Measurements from ENCODE around the gene SCAP. TPM values are rescaled to one million over a fixed set of nuclear protein-coding genes. Genes with fewer than 3 reads are reported as not detected.
A peak's percentile ranks its signal among the peaks of the same experiment; 100 is the strongest.

Gene SCAP
- total and polyA plus RNA-seq, 8 donors, result 52.8 to 84.3 (median 58.9) TPM

DNA sequence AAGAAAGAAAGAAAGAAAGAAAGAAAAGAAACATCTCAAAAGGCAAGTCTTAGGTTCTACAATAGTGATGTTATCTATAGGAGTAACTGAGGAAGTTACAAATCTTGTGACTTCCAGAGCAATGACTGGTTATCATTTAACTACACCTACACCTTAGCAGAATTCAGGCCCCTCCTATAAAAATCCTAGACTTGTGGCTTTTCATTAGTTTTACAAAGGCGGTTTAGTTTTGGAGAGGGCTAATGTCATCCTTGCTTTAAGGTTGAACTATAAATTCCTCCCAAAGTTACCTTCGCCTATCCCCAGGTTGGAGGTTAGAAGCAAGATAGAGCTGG is 4.1 kb upstream of the SCAP start:
- Histone ChIP-seq H3K9me3 (no peaks in the 10 kb centered on the region), H3K4me1 (peaks cover 0 to 15% of the 10 kb centered on the region in 2 donors), H3K4me3 (no peak overlapping the region), H3K27ac (no peak overlapping the region), H3K27me3 (no peaks in the 10 kb centered on the region), H3K36me3 (no peaks in the 10 kb centered on the region)
- intact Hi-C loops (cut with DNase I), result loop anchor here (5.0 to 10.0 kb wide), 2 partner anchors 55 to 57 kb away; no protein-coding TSS in a partner anchor
- TF ChIP-seq, protein P1, sequence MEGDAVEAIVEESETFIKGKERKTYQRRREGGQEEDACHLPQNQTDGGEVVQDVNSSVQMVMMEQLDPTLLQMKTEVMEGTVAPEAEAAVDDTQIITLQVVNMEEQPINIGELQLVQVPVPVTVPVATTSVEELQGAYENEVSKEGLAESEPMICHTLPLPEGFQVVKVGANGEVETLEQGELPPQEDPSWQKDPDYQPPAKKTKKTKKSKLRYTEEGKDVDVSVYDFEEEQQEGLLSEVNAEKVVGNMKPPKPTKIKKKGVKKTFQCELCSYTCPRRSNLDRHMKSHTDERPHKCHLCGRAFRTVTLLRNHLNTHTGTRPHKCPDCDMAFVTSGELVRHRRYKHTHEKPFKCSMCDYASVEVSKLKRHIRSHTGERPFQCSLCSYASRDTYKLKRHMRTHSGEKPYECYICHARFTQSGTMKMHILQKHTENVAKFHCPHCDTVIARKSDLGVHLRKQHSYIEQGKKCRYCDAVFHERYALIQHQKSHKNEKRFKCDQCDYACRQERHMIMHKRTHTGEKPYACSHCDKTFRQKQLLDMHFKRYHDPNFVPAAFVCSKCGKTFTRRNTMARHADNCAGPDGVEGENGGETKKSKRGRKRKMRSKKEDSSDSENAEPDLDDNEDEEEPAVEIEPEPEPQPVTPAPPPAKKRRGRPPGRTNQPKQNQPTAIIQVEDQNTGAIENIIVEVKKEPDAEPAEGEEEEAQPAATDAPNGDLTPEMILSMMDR (IDR thresholded peaks at IDR 0.05), result no peak
- ATAC-seq (no peak), DNase-seq (no peak)

DNA sequence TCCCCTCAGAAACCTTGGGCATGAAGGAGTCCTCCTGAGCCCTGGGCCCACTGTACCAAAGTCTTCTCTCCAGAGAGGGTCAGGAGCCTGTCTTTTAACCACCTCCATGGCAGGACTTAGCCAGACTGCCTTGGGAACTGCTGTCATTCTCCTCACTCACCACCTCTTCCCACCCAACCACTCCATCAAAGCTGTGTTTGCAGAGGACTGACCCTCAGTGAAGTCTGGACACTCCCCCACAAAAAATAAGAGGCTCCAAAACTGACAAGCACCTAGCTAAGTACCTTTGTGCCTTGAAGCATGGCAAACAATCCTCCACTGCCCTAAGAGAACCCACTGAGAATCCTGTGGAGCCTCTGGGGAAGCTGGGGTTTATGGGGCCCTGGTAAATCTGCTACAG is 2.3 kb upstream of the SCAP start:
- Histone ChIP-seq H3K4me1 (peaks cover 0 to 29% of the 10 kb centered on the region in 2 donors), H3K27ac (no peak overlapping the region), H3K36me3 (no peaks in the 10 kb centered on the region), H3K4me3 (no peak overlapping the region), H3K9me3 (no peaks in the 10 kb centered on the region), H3K27me3 (no peaks in the 10 kb centered on the region)
- ATAC-seq, result no peak
- TF ChIP-seq, protein P1 (IDR thresholded peaks at IDR 0.05), result no peak
- DNase-seq, result no peak
- intact Hi-C loops (cut with DNase I), result loop anchor here (5.0 to 10.0 kb wide), 2 partner anchors 53 to 56 kb away; no protein-coding TSS in a partner anchor

DNA sequence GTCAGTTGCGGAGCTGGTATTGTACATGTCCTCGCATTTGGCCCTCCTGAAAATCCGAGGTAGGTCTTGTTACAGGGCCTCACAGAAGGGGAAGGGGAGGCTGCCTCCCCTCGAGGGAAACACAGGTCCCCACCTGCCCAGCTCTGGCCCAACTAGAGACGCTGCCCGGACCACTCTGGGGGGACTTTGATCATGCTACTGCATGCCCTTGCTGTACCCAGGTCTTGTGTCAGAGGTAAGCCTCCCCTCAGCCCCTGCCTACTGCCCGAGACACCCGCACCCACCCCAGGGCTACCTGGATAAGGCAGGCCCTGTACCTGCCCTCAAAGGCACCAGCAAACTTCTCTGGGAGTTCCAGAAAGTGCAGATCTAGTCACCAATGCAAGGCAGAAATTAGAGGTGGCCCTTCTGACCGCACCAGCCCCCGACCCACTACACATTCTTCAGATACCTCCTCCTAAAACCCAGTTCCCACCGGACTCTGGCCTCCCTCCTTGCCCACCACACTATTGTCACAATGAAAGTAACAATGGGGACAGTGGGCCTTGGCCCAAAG is 981 bp upstream of the SCAP start:
- intact Hi-C loops (cut with DNase I), result loop anchor here (5.0 to 10.0 kb wide), 2 partner anchors 52 to 54 kb away; no protein-coding TSS in a partner anchor
- Histone ChIP-seq H3K4me1 (peaks cover 0 to 29% of the 10 kb centered on the region in 2 donors), H3K27me3 (no peaks in the 10 kb centered on the region), H3K4me3 (peak overlapping the region in 1 of 2 donors; percentile 92), H3K36me3 (no peaks in the 10 kb centered on the region), H3K27ac (no peak overlapping the region), H3K9me3 (no peaks in the 10 kb centered on the region)
- DNase-seq, result no peak
- TF ChIP-seq, protein P1 (IDR thresholded peaks at IDR 0.05), result no peak
- no peak for ATAC-seq

DNA sequence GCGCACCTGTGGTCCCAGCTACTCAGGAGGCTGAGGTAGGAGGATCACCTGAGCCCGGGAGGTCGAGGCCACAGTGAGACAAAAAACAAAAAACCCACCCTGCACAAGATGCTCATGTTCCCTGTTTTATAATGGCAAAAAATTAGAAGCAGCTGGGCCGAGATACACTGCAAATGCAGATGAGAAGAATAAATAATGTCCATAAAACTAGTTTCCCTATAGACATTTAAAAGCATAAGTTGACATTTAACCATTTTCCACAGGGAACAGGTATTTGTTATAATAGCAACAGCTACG is 537 bp upstream of the SCAP start:
- H3K4me1 ChIP-seq, result peaks cover 0 to 29% of the 10 kb centered on the region in 2 donors
- peak overlapping the region; percentile 65 to 81 for H3K27ac ChIP-seq
- no peaks in the 10 kb centered on the region for H3K9me3 ChIP-seq
- no peaks in the 10 kb centered on the region for H3K27me3 ChIP-seq
- TF ChIP-seq, protein P1 (IDR thresholded peaks at IDR 0.05), result no peak
- no peak for DNase-seq
- ATAC-seq, result no peak
- no peaks in the 10 kb centered on the region for H3K36me3 ChIP-seq
- H3K4me3 ChIP-seq, result peak overlapping the region; percentile 92 to 96
- intact Hi-C loops (cut with DNase I), result loop anchor here (5.0 to 10.0 kb wide), 2 partner anchors 51 to 54 kb away; no protein-coding TSS in a partner anchor

DNA sequence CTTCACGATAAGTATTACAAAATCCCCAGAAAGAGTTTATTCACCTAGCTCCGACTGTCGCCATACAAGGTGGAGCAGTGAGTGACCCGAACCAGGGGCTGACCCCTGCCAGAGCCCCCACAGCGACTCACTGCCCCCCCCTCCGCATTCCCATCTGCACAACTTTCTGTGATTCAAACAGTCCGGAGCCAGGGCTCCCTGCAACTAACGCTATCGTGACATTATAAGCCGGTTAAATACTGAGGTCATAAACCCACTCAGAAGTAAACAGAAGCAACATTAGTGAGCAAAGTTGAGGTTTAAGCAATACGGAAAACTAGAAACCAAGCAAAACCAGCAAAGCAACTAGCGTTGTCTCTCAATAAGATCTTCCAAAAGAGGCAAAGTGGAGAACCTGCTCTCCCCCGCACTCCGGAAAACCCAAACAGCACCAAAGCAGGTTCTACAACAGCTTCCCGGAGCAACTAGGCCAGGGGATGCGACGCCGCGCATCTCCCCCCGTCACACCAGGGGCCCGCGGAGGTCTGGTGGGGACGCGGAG is 642 bp downstream of the SCAP start:
- TF ChIP-seq, protein P1 (IDR thresholded peaks at IDR 0.05), result no peak
- peak; percentile 9 for ATAC-seq

More for the DNA sequence above, 642 bp downstream of the SCAP start:
- peak overlapping the region; percentile 65 to 81 for H3K27ac ChIP-seq
- peaks cover 0 to 29% of the 10 kb centered on the region in 2 donors for H3K4me1 ChIP-seq
- H3K4me3 ChIP-seq, result peak overlapping the region; percentile 92 to 96
- H3K9me3 ChIP-seq, result no peaks in the 10 kb centered on the region
- intact Hi-C loops (cut with DNase I), result loop anchor here (5.0 to 10.0 kb wide), 2 partner anchors 50 to 53 kb away; no protein-coding TSS in a partner anchor
- H3K27me3 ChIP-seq, result no peaks in the 10 kb centered on the region
- no peaks in the 10 kb centered on the region for H3K36me3 ChIP-seq
- DNase-seq, result no peak

Measured in left lung (tissue), 10 donors.